HUES48 (cell line): ENCODE data around the gene MYH7B.

Source experiments
- H3K27ac ChIP-seq: one replicate; pipeline ENCODE4 v1.7.0; 2013; ENCODE audit warnings: low read depth, low read length, inconsistent platforms
- H3K27me3 ChIP-seq: 2 replicates; pipeline ENCODE4 v1.6.1; 2013; ENCODE audit warnings: mild to moderate bottlenecking, low read length; ENCODE audit not compliant: control insufficient read depth, insufficient read depth
- H3K36me3 ChIP-seq: 2 replicates; pipeline ENCODE4 v1.6.1; 2013; ENCODE audit warnings: low read length; ENCODE audit not compliant: control insufficient read depth, insufficient read depth
- H3K4me1 ChIP-seq: 2 replicates; pipeline ENCODE4 v1.6.1; 2013; ENCODE audit warnings: mild to moderate bottlenecking, low read length; ENCODE audit not compliant: control insufficient read depth, insufficient read depth
- H3K4me3 ChIP-seq: 2 replicates; pipeline ENCODE4 v1.5.1; 2013; ENCODE audit warnings: mild to moderate bottlenecking, low read depth, low read length
- H3K9ac ChIP-seq: 2 replicates; pipeline ENCODE4 v1.6.1; 2013; ENCODE audit warnings: mild to moderate bottlenecking, low read depth, low read length, moderate library complexity
- H3K9me3 ChIP-seq: 2 replicates; pipeline ENCODE4 v1.6.1; 2013; ENCODE audit warnings: low read length; ENCODE audit not compliant: control insufficient read depth, insufficient read depth

MYH7B gene

DNA sequence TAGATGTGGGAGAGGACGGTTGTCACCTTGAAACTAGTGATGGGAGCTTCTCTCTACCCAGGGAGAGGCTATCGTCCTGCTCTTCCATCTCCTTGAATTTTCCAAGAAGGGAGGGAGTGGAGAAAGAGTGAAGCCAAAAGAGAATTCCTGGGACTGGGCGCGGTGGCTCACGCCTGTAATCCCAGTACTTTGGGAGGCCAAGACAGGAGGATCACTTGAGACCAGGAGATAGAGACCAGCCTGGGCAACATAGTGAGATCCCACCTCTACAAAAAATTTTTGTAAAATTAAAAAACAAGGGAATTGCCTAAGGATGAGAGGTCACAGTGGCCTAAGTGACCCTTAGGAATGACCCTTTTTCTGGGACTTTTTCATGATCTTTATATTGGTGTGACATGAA is 8.8 kb downstream of the MYH7B start:
- Histone ChIP-seq H3K27ac (no peak overlapping the region), H3K36me3 (no peaks in the 10 kb centered on the region), H3K4me3 (no peak overlapping the region), H3K9ac (no peak overlapping the region), H3K4me1 (peaks cover 4% of the 10 kb centered on the region), H3K27me3 (no peaks in the 10 kb centered on the region), H3K9me3 (no peaks in the 10 kb centered on the region)

DNA sequence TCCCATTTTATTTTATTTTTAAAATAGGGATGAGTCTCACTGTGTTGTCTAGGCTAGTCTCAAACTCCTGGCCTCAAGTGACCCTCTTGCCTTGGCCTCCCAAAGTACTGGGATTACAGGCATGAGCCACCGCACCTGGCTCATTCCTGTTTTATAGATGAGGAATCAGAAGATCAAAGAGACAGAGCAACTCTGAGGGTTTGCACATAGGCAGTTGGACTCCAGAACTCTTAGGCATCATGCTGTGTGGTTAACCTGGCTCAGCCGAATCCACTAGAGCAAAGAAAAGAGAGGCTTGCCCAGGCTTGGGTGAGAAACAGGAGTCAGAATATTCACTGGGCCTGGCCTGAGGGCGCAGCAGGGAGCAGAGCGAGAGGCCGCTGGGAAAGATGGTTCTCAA is 9.4 kb downstream of the MYH7B start:
- Histone ChIP-seq H3K9me3 (no peaks in the 10 kb centered on the region), H3K36me3 (no peaks in the 10 kb centered on the region), H3K4me3 (no peak overlapping the region), H3K27me3 (no peaks in the 10 kb centered on the region), H3K27ac (no peak overlapping the region), H3K4me1 (peaks cover 4% of the 10 kb centered on the region), H3K9ac (no peak overlapping the region)

DNA sequence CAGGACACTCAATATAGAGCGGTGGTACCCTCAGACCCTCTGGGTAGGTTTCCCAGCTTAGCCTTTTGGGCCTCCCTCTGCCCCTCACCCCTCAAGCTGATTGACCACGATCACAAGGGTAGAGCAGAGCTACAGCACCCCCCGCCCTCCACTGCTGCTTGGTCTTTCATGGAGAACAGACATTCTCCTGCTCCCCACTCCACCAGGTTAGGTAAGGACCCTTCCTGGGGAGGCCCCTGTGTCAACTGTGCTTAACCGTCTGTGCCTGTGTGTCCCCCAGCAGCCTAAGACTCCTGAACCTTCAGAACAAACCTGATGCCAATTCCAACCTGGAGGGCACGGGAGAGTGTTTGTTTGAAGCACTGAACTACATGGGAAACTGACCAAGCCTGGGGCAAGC is 11.8 kb downstream of the MYH7B start:
- H3K27ac ChIP-seq, result no peak overlapping the region

DNA sequence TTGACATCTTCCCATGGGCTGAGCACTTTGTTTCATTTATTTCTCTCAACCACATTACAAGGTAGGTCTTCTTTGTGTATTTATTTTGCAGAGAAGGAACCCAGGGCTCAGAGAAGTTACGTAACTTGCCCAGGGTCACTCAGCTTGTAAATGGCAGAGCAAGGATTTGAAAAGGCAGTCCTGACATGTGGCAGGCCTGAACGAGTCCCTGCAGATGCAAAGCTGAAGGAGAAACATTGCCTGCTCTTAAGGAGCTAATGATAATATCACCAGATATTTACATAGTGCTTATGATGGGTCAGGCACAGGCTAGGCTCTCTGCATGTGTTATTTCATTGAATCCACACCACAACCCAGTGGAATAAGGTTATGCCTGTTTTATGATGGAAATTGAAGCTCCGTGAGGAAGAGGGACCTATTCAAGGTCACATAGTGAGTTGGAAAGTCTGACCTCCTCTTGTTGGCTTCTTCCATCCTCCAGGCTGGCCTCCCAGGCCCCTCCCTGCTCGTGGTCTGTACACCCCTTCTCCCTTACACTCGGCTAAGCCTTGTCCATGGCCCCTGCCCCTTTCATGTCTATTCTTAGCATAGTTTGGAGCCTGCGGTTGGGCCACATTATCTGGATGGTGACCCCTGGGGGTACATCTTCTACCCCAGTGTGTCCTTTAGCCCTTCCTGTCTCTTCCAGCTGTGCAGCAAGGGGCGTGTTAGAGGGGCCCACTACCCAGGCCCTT is 12.5 kb downstream of the MYH7B start:
- Histone ChIP-seq H3K4me3 (no peak overlapping the region), H3K9me3 (no peaks in the 10 kb centered on the region), H3K27ac (no peak overlapping the region), H3K27me3 (no peaks in the 10 kb centered on the region), H3K9ac (no peak overlapping the region), H3K36me3 (no peaks in the 10 kb centered on the region), H3K4me1 (no peaks in the 10 kb centered on the region; the same call in 1 of the 2 replicates)

More for the DNA sequence above, 11.8 kb downstream of the MYH7B start:
- Histone ChIP-seq H3K9me3 (no peaks in the 10 kb centered on the region), H3K4me1 (no peaks in the 10 kb centered on the region; the same call in 1 of the 2 replicates), H3K27me3 (no peaks in the 10 kb centered on the region), H3K9ac (no peak overlapping the region), H3K4me3 (no peak overlapping the region), H3K36me3 (no peaks in the 10 kb centered on the region)

DNA sequence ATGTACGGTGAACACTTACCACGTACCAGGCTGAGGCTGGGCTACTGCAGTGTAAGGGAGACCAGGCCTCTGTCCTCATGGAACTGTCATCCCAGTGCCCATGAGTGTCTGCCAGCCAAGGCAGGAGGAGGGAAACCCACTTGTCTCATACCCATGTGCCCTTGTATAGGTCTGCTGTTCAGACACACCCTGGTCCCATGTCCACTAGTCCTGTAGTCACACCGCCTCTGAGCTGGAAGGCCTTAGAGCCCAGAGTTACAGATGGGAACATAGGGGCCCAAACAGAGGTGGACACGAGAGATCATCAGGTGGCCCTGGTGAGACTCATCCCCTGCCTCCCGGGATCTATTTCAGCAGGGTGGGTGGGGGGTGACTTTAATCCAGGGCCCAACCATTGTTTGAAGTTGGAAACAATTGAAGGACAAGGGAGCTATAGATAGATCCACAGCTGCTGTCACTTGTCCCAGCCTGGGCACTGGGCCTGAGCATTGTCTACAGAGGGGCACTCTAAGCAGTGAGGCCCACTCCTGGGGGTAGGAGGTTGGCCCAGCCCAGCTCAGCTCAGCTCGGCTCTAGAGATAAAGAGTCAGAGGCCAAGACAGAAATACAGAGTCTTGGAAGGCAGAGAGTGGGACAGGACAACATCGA is 14.6 kb downstream of the MYH7B start:
- H3K36me3 ChIP-seq, result no peaks in the 10 kb centered on the region
- H3K4me3 ChIP-seq, result no peak overlapping the region
- H3K27ac ChIP-seq, result no peak overlapping the region
- H3K9me3 ChIP-seq, result no peaks in the 10 kb centered on the region
- peaks cover 9% of the 10 kb centered on the region; the same call in 1 of the 2 replicates for H3K4me1 ChIP-seq
- no peaks in the 10 kb centered on the region for H3K27me3 ChIP-seq
- no peak overlapping the region for H3K9ac ChIP-seq

DNA sequence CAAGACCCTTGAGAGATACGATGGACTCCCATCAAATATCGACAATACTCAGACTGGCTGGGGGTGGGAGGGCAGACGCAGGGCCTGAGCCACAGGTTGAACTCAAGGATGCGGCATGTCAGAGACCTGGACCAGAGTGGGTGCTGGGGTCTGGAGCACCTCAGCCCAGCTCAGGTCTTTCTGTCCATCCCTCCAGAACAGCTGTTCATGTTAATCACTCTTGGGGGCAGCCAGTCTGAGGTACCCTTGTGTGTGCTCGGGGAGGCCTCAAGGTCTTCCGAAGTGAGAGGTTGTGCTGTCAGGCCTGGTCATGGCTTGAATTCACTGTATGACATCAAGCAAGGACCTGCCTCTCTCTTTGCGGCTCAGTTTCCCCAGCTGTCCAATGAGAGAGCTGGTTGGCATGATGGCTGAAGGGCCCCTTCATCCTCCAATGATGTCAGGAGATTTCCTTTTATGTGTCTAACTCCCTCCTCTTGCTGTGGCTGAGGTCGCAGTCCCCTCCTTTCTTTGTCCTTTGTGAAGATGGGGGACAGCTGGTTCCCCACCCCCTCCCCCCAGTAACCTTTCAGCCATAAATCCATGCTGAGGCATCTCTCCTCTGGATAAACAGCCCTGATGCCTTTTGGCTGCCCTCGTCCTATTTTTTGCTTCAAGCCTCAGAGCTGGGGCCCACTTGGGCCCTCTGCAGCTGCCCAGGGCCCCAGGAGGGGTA is 15.3 kb downstream of the MYH7B start:
- Histone ChIP-seq H3K27ac (no peak overlapping the region), H3K27me3 (no peaks in the 10 kb centered on the region), H3K36me3 (no peaks in the 10 kb centered on the region), H3K9ac (no peak overlapping the region), H3K4me1 (peaks cover 9% of the 10 kb centered on the region; the same call in 1 of the 2 replicates), H3K4me3 (no peak overlapping the region), H3K9me3 (no peaks in the 10 kb centered on the region)

DNA sequence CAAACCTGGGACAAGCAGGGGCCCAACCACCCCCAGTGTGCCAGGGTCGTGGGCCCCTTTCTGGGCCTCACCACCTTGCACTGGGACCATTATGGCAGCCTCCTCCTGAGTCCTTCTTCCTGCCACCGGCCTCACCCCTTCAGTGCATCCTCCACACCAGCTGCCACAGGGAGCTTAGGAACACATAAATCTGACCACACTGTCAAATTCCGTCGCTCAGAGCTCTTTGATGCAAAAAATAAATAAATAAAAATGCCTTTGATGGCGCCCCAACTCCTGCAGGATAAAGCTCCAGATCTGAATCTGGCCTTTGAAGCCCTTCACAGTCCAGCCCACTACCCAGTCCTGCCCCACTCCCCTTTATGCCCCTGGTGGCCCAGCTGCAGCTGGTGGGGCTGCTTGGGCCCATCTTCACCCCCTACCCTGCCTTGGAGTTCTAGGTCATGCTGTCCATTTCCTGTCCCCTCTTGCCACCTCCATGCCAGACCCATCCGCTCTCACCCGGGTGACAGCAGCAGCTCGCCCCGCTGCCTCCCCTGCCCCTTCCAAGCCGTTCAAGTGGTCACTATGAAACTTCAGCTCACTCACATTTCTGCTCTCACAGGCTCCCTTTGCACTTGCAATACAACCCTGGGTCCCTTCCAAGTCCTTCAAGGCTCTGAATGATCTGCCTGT is 16.0 kb downstream of the MYH7B start:
- H3K27ac ChIP-seq, result no peak overlapping the region
- no peaks in the 10 kb centered on the region for H3K27me3 ChIP-seq
- H3K9ac ChIP-seq, result no peak overlapping the region
- no peaks in the 10 kb centered on the region for H3K36me3 ChIP-seq
- H3K9me3 ChIP-seq, result no peaks in the 10 kb centered on the region
- H3K4me1 ChIP-seq, result peaks cover 9% of the 10 kb centered on the region; the same call in 1 of the 2 replicates
- H3K4me3 ChIP-seq, result no peak overlapping the region

DNA sequence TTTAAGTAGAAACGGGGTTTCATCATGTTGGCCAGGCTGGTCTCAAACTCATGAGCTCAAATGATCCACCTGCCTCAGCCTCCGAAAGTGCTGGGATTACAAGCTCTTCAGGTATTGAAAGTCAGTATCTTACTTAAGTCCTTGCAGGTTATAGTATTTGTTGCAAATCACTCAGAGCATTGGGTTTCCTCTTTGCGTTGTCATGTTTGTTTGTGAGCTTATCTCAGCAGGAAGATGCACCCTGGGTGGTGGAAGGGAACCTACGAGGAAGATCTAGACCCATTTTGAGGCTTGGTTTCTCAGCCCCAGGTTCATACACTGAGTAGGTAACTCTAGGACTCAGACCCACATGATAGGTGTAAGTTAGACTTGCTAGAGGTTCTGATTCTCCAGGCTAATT is 18.6 kb downstream of the MYH7B start:
- no peak overlapping the region for H3K27ac ChIP-seq
- peaks cover 17% of the 10 kb centered on the region; the same call in 1 of the 2 replicates for H3K4me1 ChIP-seq
- no peak overlapping the region for H3K9ac ChIP-seq
- no peaks in the 10 kb centered on the region for H3K36me3 ChIP-seq
- H3K9me3 ChIP-seq, result no peaks in the 10 kb centered on the region
- H3K27me3 ChIP-seq, result no peaks in the 10 kb centered on the region
- no peak overlapping the region for H3K4me3 ChIP-seq

DNA sequence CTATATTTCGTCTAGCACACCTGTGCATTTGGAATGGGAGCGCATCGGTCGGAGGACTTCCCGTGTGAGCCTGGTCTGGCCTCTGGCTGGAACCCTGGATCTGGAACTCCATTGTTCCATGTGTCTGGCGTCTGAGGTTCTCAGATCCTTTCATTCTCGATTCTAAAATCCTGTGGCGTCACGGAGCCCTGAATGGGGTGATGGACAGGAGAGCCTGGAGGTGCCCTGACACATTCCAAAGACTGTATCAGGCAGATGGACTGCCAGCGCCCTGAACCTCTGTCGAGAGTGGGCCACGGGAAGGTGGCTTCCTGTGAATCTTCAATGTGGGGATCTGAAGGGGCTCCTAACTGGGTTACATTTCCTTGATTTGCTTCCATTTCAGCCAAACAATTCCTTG is 20.6 kb downstream of the MYH7B start:
- no peaks in the 10 kb centered on the region for H3K9me3 ChIP-seq
- H3K27ac ChIP-seq, result no peak overlapping the region
- no peaks in the 10 kb centered on the region for H3K36me3 ChIP-seq
- H3K4me1 ChIP-seq, result peaks cover 26% of the 10 kb centered on the region; the same call in 1 of the 2 replicates
- H3K9ac ChIP-seq, result no peak overlapping the region
- H3K4me3 ChIP-seq, result no peak overlapping the region
- no peaks in the 10 kb centered on the region for H3K27me3 ChIP-seq

DNA sequence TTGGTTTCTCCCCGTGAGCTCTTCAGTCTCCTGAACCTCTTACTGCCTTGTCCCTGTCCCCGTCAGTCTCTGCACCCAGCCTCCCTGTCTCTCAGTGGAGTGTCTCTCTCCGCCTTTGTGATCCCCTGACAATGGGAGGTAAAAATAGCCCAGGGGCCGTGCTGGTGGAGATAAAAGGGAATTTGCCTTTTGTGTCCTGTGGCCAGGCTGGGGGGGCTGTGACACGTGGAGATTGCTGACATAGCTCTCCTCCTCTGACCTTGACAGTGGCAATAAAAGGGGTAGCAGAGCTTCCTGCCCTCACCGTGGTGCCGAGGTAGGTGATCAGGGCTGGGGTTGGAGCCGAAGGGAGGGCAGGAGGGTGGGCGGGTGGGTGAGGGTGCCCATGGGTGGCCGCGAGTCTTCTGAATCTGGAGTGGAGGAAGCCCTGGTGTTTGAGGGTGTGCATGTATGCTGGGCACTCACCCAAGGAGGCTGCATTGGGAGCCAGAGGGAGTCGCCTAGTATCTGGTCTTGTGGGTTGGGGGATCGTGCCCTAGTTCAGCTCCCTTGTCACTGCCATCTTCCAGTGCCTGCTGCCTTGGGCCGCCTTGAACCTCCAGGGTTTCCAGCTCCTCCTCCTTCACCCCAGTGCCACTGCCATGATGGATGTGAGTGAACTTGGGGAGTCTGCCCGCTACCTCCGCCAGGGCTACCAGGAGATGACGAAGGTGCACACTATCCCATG is 21.9 kb downstream of the MYH7B start:
- H3K36me3 ChIP-seq, result no peaks in the 10 kb centered on the region
- H3K9me3 ChIP-seq, result no peaks in the 10 kb centered on the region
- H3K27me3 ChIP-seq, result 0 out of 2 replicates have a peak, but pooled peaks cover 4% of the 10 kb centered on the region
- H3K27ac ChIP-seq, result no peak overlapping the region
- H3K4me1 ChIP-seq, result peaks cover 27% of the 10 kb centered on the region
- no peak overlapping the region for H3K4me3 ChIP-seq
- H3K9ac ChIP-seq, result no peak overlapping the region
